HG03025 (cell line): Measurements from ENCODE around the gene KRTAP5-11.
"Not testable (repeated sequence)": the region's sequence is repeated elsewhere in the genome, so short reads cannot be mapped to it uniquely, and the experiment has no call there.

Source experiments
- ATAC-seq: cut with Tn5 transposase; IDR thresholded peaks from one replicate; pipeline ENCODE4 v1.9.1; 2021; ENCODE audit warnings: mild to moderate bottlenecking, moderate library complexity; ENCODE audit not compliant: unreplicated experiment, low FRiP score

Gene KRTAP5-11

DNA sequence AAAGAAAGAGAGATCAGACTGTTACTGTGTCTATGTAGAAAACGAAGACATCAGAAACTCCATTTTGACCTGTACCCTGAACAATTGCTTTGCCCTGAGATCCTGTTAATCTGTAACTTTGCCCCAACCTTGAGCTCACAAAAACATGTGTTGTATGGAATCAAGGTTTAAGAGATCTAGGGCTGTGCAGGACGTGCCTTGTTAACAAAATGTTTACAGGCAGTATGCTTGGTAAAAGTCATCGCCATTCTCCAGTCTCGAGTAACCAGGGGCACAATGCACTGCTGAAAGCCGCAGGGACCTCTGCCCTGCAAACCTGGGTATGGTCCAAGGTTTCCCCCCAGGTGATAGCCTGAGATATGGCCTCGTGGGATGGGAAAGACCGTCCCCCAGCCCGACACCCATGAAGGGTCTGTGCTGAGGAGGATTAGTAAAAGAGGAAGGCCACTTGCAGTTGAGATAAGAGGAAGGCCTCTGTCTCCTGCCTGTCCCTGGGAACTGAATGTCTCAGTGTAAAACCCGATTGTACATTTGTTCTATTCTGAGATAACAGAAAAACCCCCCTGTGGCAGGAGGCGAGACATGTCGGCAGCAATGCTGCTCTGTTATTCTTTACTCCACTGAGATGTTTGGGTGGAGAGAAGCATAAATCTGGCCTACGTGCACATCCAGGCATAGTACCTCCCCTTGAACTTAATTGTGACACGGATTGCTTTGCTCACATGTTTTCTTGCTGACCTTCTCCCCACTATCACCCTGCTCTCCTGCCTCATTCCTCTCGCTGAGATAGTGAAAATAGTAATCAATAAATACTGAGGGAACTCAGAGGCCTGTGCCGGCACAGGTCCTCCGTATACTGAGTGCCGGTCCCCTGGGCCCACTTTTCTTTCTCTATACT, 47.7 kb downstream of the KRTAP5-11 start:
- ATAC-seq: not testable (repeated sequence)

DNA sequence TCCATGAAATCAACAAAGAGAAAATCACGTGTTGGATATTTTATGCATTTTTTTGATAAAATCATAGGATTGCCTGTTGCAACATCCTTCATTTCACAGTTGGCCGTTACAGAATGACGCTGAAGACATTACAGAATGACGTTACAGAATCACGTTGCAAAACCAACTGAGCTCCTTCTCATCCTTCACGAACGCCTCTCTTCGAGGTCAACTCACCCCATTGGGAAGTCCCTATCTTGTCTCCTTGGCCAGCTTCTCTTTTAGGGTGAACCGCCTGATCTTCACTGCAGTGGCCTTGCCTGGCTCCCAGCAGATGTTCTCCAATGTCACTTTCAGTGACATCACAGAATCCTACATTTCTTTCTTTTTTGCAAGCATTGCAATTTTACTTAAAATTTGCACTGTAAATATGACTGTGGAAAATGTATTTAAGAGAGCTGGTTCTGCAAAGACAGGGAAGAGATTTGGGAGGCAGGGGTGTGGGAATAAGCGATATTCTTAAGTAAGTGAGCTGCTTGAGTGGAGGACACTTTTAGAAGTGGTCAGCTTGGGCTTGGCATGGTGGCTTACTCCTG, 50.6 kb downstream of the KRTAP5-11 start:
- ATAC-seq: no peak
